K562 (cell line): Measurements from ENCODE around the gene FRMD4A. TPM values are rescaled to one million over a fixed set of nuclear protein-coding genes. Genes with fewer than 3 reads are reported as not detected.
A peak's percentile ranks its signal among the peaks of the same experiment; 100 is the strongest.

Source experiments
- ATAC-seq: fragments of 200-7000 bp; cut with Tn5 transposase; 3 replicates; pipeline ENCODE4 v1.9.1; 2020; ENCODE audit warnings: moderate library complexity
- BruUV-seq: library from RNA; stranded (reverse); fragments of 400-500 nt; replicated peaks from 2 replicates; lab custom pipeline; 2021; lab: Mats Ljungman, UMichigan
- CTCF ChIA-PET: fragments of 300-600 bp; formaldehyde crosslinking; extraction: SDS; loops from one replicate; lab custom pipeline; 2021; ENCODE audit warnings: low intra/inter-chr PET ratio; lab: Yijun Ruan, JAX
- POLR2A ChIA-PET: fragments of 300-600, 350-650 bp; sonication (Branson Sonifier 250); formaldehyde crosslinking; extraction: SDS; loops from one replicate; lab custom pipeline; 2021; ENCODE audit warnings: antibody characterized with exemption, inconsistent platforms; lab: Yijun Ruan, JAX
- DNase-seq, 4 experiments: peaks; one replicate each; pipeline versions ENCODE4 v3.0.0 to v3.0.0-alpha.2; 2011 to 2018; ENCODE audit warnings: low spot score in 3 of 4, mixed read lengths in 3 of 4; ENCODE audit errors: extremely low read depth in 1 of 4
- FAIRE-seq: peaks from 2 replicates; lab custom pipeline; 2011; peaks lifted over from hg19 to GRCh38; lab: Jason Lieb, UNC
- H2AFZ ChIP-seq: 2 replicates; pipeline ENCODE4 v1.6.0; 2011; ENCODE audit warnings: low read depth, low read length, control low read depth, inconsistent platforms
- H3K27ac ChIP-seq: fragments of 200-600 bp; 3 replicates; pipeline ENCODE4 v1.8.0; 2011; ENCODE audit warnings: low read depth, mild to moderate bottlenecking, control low read depth, inconsistent platforms, low read length, moderate library complexity, mixed read lengths; ENCODE audit errors: extremely low read depth
- H3K27me3 ChIP-seq, 2 experiments: fragments of 300-600 bp in 1 of 2; 2 replicates in 1 of 2; 3 replicates in 1 of 2; pipeline versions ENCODE4 v1.6.0 to v1.8.0; 2011; ENCODE audit warnings: inconsistent platforms in 2 of 2, low read length in 2 of 2, mild to moderate bottlenecking in 1 of 2, mixed read lengths in 1 of 2, moderate library complexity in 1 of 2; ENCODE audit not compliant: control insufficient read depth in 2 of 2, insufficient read depth in 2 of 2
- H3K36me3 ChIP-seq: fragments of 300-600 bp; 3 replicates; pipeline ENCODE4 v1.8.0; 2011; ENCODE audit warnings: mild to moderate bottlenecking, low read length, inconsistent platforms; ENCODE audit not compliant: control insufficient read depth, insufficient read depth
- H3K4me1 ChIP-seq, 2 experiments: fragments of 200-600 bp in 1 of 2; replicated peaks in 1 of 2; 2 replicates in 1 of 2; 3 replicates in 1 of 2; pipeline versions ENCODE4 v1.5.1 to v1.8.0; 2011; ENCODE audit warnings: inconsistent platforms in 2 of 2, low read length in 2 of 2, mild to moderate bottlenecking in 1 of 2, mixed read lengths in 1 of 2, moderate library complexity in 1 of 2; ENCODE audit not compliant: control insufficient read depth in 2 of 2, insufficient read depth in 2 of 2
- H3K4me2 ChIP-seq: 2 replicates; pipeline ENCODE4 v1.6.1; 2011; ENCODE audit warnings: low read length, control low read depth, inconsistent platforms, mixed read lengths; ENCODE audit not compliant: insufficient read depth
- H3K4me3 ChIP-seq: fragments of 200-600 bp; sonication (generic), shearing (Covaris generic); 2 replicates; pipeline ENCODE4 v1.5.1; 2016; ENCODE audit warnings: control low read depth, inconsistent platforms
- H3K79me2 ChIP-seq: fragments of 200-600 bp; 3 replicates; pipeline ENCODE4 v1.8.0; 2011; ENCODE audit warnings: low read length, inconsistent platforms; ENCODE audit not compliant: control insufficient read depth, insufficient read depth
- H3K9ac ChIP-seq, 2 experiments: 2 replicates each; pipeline versions ENCODE4 v1.6.0 to v1.6.1; 2011; ENCODE audit warnings: low read depth in 2 of 2, low read length in 2 of 2, control low read depth in 1 of 2, inconsistent platforms in 1 of 2, mild to moderate bottlenecking in 1 of 2, mixed read lengths in 1 of 2; ENCODE audit not compliant: insufficient read depth in 1 of 2
- H3K9me1 ChIP-seq: one replicate; pipeline ENCODE4 v1.6.0; 2011; ENCODE audit warnings: inconsistent platforms, mild to moderate bottlenecking, low read length, moderate library complexity; ENCODE audit not compliant: control insufficient read depth, insufficient read depth
- H3K9me3 ChIP-seq: replicated peaks from 2 replicates; pipeline ENCODE4 v1.5.1; 2011; ENCODE audit warnings: low read depth, low read length, inconsistent platforms; ENCODE audit not compliant: control insufficient read depth, insufficient read depth
- H4K20me1 ChIP-seq: replicated peaks from 2 replicates; pipeline ENCODE4 v1.6.1; 2011; ENCODE audit warnings: low read length, inconsistent platforms, mixed read lengths; ENCODE audit not compliant: control insufficient read depth, insufficient read depth
- AFF4 ChIP-seq: sonication (generic); formaldehyde crosslinking; IDR thresholded peaks from 2 replicates; pipeline ENCODE4 v1.8.0; 2023; ENCODE audit warnings: mild to moderate bottlenecking, missing genetic modification reagents
- GTF2A2 ChIP-seq: IDR thresholded peaks from 2 replicates; pipeline ENCODE4 v1.6.1; 2016; ENCODE audit warnings: mild to moderate bottlenecking, missing genetic modification characterization, missing compliant biosample characterization
- KLF10 ChIP-seq: fragments of 250-450 bp; sonication (Bioruptor Pico); IDR thresholded peaks from 2 replicates; pipeline ENCODE4 v1.6.1; 2021; ENCODE audit warnings: matching md5 sums
- LEF1 ChIP-seq: fragments of 450-650 bp; IDR thresholded peaks from 2 replicates; pipeline ENCODE4 v1.6.1; 2016; ENCODE audit warnings: mild to moderate bottlenecking
- RREB1 ChIP-seq: fragments of 250-450 bp; sonication (Bioruptor Pico); IDR thresholded peaks from 2 replicates; pipeline ENCODE4 v1.4.0; 2020
- SMARCE1 ChIP-seq: fragments of 450-650 bp; IDR thresholded peaks from 2 replicates; pipeline ENCODE4 v1.7.1; 2016; ENCODE audit warnings: mild to moderate bottlenecking
- ZFP30 ChIP-seq: fragments of 250-450 bp; sonication (Bioruptor Pico); IDR thresholded peaks from 2 replicates; pipeline ENCODE4 v1.8.0; 2022; ENCODE audit warnings: moderate library complexity, mild to moderate bottlenecking, inconsistent platforms, borderline replicate concordance
- ZNF586 ChIP-seq: fragments of 450-650 bp; formaldehyde crosslinking; conservative IDR thresholded peaks from 2 replicates; pipeline ENCODE4 v1.4.0; 2020; ENCODE audit warnings: mild to moderate bottlenecking, moderate library complexity
- WGBS: fragments of 100-300 bp; shearing (Covaris generic); methylation state at CpG from one replicate; pipeline ENCODE4 v1.1.6; 2016; ENCODE audit warnings: low coverage, mixed read lengths; ENCODE audit not compliant: insufficient coverage; ENCODE audit errors: missing lambda C conversion rate; 5-methylcytosine and 5-hydroxymethylcytosine counted together
- in situ Hi-C: fragments of 300-500 bp; cut with MboI; formaldehyde crosslinking; loops from 4 replicates; pipeline ENCODE4 v1.15.0; 2018; ENCODE audit warnings: inconsistent platforms, mixed read lengths
- intact Hi-C: fragments of 100-400 bp; cut with micrococcal nuclease; formaldehyde crosslinking; loops from 2 replicates; pipeline ENCODE4 v1.14.2; 2022
- polyA plus RNA-seq, 8 experiments: library from polyadenylated mRNA; depleted of rRNA in 4 of 8; stranded (reverse) in 5 of 8; unstranded in 3 of 8; fragments of >200 nt; fragmentation: Nextera tagmentation in 2 of 8; fragmentation: Illumina TruSeq in 1 of 8; extraction: Ambion mirVana in 2 of 8; extraction: Trizol in 1 of 8; gene quantifications; 2 replicates each; pipeline versions ENCODE4 v1.2.1 to v1.2.3, GENCODE V29; 2011 to 2014; ENCODE audit warnings: inconsistent platforms in 1 of 8, missing spikeins in 1 of 8
- total RNA-seq, 7 experiments: library from RNA; depleted of rRNA in 6 of 7; stranded (reverse); fragments of >200 nt in 6 of 7; fragmentation: Illumina TruSeq in 2 of 7; extraction: Trizol in 2 of 7; gene quantifications; 2 replicates each; pipeline versions ENCODE4 v1.2.1 to v1.2.3, GENCODE V29; 2011 to 2021; ENCODE audit warnings: low replicate concordance in 1 of 7
- TF ChIP-seq, protein P1 (sequence below): fragments of 450-650 bp; formaldehyde crosslinking; IDR thresholded peaks from 2 replicates; pipeline ENCODE4 v1.4.0; 2020; ENCODE audit warnings: mild to moderate bottlenecking, mixed read lengths
- TF ChIP-seq, protein P2 (sequence below): sonication (generic); formaldehyde crosslinking; IDR thresholded peaks from 2 replicates; pipeline ENCODE4 v1.5.0; 2020; ENCODE audit warnings: missing genetic modification reagents

Gene FRMD4A
- total and polyA plus RNA-seq, 9 of the 15 experiments (the other 6 are each of a cell fraction or from before 2014, with no cell fraction given) = 0.80 to 5.2 (median 3.0) TPM

DNA sequence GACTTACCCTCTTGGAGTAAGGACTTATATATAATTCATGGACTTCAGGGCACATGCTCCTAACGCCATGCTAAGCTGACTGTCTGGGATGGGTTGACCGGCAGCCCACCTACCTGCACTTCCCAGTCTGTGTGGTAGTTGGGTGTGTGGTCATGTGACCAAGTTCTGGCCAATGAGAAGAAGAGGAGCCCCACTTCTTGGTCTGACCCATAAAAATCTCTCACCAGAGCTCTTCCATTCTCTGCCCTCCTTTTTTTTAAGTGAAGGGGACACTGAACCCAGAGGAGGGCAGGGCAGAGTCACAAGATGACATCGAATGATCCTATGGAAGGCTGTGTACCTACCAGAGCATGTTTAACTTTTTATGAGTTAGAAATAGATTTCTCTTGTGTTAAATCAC, 370.1 kb downstream of the FRMD4A start:
- H3K4me1 ChIP-seq = no peaks in the 10 kb centered on the region
- no peaks in the 10 kb centered on the region for H4K20me1 ChIP-seq
- H3K9ac ChIP-seq = no peak overlapping the region
- H3K79me2 ChIP-seq = no peaks in the 10 kb centered on the region
- ChIA-PET POLR2A (no interaction called here), CTCF (no interaction called here)
- no peak overlapping the region for H2AFZ ChIP-seq
- H3K9me1 ChIP-seq = no peaks in the 10 kb centered on the region
- in situ Hi-C loops (no loop called here), intact Hi-C loops (no loop called here)
- no peak overlapping the region for H3K4me2 ChIP-seq
- DNase-seq (peak in 2 of 4 experiments; percentile 28 to 32), ATAC-seq (no peak), FAIRE-seq (no peak)
- H3K4me3 ChIP-seq = no peak overlapping the region
- no peak overlapping the region for H3K27ac ChIP-seq
- BruUV-seq = no TSS peak
- H3K9me3 ChIP-seq = no peaks in the 10 kb centered on the region
- H3K36me3 ChIP-seq = no peaks in the 10 kb centered on the region
- WGBS = 0% methylated on average over 3 of the region's 3 CpGs
- TF ChIP-seq SMARCE1 (no peak), AFF4 (CRISPR knock-in tag) (no peak), ZNF586 (no peak), KLF10 (CRISPR knock-in tag) (no peak), GTF2A2 (tag) (no peak), LEF1 (no peak), RREB1 (CRISPR knock-in tag) (no peak), ZFP30 (CRISPR knock-in tag) (no peak)
- TF ChIP-seq, protein P1, sequence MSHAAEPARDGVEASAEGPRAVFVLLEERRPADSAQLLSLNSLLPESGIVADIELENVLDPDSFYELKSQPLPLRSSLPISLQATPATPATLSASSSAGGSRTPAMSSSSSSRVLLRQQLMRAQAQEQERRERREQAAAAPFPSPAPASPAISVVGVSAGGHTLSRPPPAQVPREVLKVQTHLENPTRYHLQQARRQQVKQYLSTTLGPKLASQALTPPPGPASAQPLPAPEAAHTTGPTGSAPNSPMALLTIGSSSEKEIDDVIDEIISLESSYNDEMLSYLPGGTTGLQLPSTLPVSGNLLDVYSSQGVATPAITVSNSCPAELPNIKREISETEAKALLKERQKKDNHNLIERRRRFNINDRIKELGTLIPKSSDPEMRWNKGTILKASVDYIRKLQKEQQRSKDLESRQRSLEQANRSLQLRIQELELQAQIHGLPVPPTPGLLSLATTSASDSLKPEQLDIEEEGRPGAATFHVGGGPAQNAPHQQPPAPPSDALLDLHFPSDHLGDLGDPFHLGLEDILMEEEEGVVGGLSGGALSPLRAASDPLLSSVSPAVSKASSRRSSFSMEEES (CRISPR knock-in tag) = peak; percentile 74
- TF ChIP-seq, protein P2, sequence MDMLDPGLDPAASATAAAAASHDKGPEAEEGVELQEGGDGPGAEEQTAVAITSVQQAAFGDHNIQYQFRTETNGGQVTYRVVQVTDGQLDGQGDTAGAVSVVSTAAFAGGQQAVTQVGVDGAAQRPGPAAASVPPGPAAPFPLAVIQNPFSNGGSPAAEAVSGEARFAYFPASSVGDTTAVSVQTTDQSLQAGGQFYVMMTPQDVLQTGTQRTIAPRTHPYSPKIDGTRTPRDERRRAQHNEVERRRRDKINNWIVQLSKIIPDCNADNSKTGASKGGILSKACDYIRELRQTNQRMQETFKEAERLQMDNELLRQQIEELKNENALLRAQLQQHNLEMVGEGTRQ (CRISPR knock-in tag) = peak; percentile 46; the same call in 1 of the 2 replicates
- H3K27me3 ChIP-seq = peaks cover 14 to 19% of the 10 kb centered on the region in 2 experiments; a peak in 4 of 5 replicates
